NCI-H446 (cell line): ENCODE measurements around the gene PWP2.
"Not testable (repeated sequence)": the region's sequence is repeated elsewhere in the genome, so short reads cannot be mapped to it uniquely, and the experiment has no call there.

Experiments used
- DNase-seq, 2 experiments: peaks; one replicate each; lab custom pipeline; 2025; lab: John Stamatoyannopoulos, UW

PWP2 gene

DNA sequence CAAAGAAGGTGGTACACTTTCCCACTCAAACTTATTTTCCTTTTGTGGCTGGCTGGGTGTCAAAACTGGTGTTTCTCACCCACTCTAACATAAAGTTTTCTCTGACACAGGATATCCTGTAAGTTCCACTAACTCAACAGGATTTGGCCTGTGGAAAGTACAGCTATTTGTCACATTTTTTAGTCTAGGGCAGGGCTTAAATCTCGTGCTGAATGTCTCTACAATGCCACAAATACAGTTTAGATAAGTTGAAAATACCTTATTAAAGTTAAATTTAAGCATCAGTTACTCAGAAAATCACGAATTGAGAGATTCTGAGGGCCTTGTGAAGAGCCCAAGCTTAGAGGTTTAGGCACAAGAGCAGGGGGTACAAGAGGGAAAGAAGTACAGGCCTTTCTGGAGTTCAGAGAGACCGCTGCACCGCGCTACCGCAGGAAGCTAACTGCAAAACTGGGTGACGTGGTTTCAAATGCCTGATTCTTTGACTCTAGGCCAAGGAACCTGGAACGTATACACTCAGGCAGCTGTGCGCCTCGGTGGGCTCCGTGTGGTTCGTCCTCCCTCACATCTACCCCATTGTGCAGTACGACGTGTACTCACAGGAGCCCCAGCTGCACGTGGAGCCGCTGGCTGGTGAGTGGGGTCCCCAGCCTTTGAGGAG, 23.4 kb upstream of the PWP2 start:
- no peak for DNase-seq

DNA sequence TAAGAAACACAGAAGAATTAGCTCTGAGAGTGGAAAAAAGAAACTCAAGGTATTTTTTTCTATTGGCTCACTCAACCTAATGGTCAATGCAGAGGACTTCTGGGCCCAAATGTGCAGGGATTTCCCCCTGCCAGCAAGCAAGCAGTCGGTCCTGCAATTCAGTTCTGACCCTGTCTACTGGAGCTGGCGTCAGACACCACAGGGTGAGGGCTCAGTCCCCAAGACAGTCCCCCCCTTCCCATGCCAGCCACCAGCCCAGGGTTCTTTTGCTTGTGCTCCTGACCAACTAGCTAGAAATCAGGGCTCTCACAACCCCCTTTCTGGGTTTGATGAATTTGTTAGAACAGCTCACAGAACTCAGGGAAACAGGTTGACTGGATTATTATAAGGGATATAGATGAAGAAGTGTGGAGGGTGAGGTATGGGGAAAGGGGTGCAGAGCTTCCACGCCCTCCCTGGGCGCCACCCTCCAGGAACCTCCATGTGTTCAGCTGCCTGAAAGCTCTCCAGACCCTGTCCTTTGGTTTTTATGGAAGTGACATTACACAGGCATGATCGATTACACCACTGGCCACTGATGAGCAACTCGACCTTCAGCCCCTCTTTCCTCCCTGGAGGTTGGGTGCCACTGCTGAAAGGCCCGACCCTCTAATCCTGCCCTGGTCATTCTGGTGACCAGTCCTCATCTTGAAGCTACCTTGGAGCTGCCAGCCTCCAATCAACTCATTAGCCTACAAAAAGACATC, 22.5 kb upstream of the PWP2 start:
- DNase-seq = no peak

GRCh38 chr21:44085491-44086321, 21.5 kb upstream of the PWP2 start:
- DNase-seq = no peak

- no peak for DNase-seq
These were observed 20.4 kb upstream of the PWP2 start for GRCh38 chr21:44086636-44087425.

GRCh38 chr21:44087426-44088400, 19.5 kb upstream of the PWP2 start:
- DNase-seq = no peak

- DNase-seq = no peak
These were observed 18.8 kb upstream of the PWP2 start for GRCh38 chr21:44088401-44088780.

DNA sequence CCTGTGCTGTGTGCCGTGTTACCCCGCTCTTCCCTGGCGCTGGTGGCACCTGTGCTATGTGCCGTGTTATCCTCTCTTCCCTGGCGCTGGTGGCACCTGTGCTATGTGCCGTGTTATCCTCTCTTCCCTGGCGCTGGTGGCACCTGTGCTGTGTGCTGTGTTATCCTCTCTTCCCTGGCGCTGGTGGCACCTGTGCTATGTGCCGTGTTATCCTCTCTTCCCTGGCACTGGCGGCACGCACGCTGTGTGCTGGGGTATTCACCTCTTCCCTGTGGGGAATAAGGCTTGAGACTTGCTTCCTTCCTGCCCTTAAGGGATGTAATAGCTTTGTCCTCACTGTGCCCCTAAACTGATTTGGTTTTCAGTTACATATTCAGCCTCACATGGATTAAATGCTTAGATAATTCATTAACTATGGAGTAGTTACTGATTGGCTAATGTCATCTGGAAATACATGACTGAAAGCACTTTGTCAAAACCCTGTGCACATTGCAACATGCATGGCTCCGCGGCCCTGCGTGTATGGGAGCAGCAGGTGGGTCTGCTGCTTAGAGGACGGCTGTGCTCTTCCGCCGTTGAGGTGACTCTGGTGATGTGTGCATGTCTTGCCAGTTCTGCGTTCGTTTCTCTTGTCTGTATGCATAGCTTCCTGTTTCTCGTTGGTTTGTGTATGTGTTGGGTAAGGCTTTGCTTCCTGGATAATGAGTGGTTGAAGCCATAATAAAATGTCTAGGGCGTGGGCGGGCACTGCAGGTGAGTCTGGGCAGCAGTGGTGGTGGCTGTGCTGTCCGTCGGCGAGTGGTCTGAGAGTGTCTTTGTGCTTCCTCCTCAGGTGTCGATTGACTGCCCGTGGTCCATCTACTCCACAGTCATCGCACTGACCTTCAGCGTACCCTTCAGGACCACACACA, 17.9 kb upstream of the PWP2 start:
- no peak for DNase-seq

GRCh38 chr21:44090325-44090724, 16.9 kb upstream of the PWP2 start:
- DNase-seq = no peak

GRCh38 chr21:44092211-44092610, 15.0 kb upstream of the PWP2 start:
- no peak for DNase-seq

GRCh38 chr21:44093761-44094160, 13.4 kb upstream of the PWP2 start:
- DNase-seq = no peak

DNA sequence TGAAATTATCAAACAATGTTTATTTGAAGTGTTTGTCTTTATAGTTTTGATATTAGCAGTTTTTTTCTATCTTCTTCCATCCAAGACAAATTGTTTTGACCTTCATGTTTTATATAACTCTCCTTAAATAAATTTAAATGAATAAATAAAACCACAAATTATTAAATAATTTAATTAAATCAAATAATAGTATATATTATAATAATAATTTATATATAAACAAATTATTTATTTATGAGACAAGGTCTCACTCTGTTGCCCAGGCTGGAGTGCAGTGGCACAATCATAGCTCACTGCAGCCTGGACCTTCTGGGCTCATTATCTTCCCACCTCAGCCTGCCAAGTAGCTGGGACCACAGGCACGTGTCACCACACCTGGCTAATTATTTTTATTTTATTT, 12.4 kb upstream of the PWP2 start:
- DNase-seq = no peak

DNA sequence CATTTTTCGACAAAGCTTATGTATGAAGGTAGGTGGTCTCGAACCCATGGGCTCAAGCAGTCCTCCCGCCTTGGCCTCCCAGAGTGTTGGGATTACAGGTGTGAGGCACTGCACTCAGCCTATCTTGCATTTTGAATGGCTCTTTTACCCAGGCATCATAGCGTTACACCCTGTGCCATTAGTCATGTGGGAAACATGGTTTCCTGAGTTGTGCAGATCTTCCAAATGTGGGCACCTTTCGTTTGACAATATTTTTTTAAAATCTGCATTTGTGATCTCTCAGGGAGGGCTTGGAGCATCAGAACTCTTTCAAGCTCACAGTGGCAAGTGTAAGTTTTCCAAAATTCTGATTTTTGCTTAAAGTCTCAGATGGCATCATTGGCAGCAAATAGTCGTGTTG, 8.7 kb upstream of the PWP2 start:
- not testable (repeated sequence) for DNase-seq

DNA sequence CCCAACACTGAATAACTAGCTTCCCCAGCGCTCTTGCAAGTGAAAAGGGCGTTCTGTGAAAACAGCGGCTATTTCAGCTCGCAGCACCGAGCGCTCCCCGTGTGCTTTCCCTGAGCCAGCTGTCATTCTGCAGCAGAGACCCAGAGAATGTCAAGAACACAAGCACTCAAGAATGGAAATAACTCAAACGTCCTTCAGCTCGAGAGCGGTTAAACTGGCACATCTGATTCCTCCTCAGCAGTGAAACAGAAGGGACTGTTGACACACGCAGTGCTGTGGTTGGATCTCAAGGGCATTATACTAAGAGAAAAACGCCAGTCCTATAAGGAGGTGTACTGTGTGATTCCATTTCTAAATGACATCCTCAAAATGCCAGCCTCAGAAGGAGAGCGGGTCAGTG, 8.2 kb upstream of the PWP2 start:
- DNase-seq = not testable (repeated sequence)

- not testable (repeated sequence) for DNase-seq
These were observed 390 bp downstream of the PWP2 start for GRCh38 chr21:44107589-44107988.

- not testable (repeated sequence) for DNase-seq
These were observed 6.6 kb downstream of the PWP2 start for GRCh38 chr21:44113702-44114371.

GRCh38 chr21:44122131-44122530, 14.9 kb downstream of the PWP2 start:
- DNase-seq = not testable (repeated sequence)

DNA sequence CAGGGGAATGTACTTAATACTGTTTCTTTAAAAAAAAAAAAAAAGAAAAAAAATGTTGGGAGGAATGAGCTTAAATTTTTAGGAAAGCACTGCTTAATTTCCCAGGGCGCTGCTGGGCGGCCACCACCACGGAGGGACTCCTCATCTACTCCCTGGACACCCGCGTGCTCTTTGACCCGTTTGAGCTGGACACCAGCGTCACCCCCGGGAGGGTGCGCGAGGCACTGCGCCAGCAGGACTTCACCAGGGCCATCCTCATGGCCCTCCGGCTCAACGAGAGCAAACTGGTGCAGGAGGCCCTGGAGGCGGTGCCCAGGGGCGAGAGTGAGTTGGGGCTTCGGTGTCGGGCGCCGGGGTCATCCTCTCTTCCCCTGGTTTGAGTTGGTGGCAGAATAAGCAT, 20.6 kb downstream of the PWP2 start:
- not testable (repeated sequence) for DNase-seq

DNA sequence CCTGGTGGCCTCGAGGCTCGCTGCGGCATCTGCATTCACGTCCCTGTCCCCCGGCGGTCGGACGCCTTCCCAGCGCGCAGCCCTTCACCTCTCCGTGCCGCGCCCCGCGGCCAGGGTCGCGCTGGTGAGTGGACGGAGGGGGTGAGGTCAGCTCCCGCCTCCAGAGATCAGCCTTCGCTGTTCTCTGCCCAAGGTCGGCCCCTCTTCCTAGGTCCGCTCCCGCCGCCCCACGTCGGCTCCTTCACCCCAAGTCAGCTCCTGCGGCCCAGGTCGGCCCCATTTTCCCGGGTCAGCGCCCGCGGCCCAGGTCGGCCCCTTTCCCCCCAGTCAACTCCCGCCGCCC, 26.5 kb downstream of the PWP2 start:
- DNase-seq = not testable (repeated sequence)

DNA sequence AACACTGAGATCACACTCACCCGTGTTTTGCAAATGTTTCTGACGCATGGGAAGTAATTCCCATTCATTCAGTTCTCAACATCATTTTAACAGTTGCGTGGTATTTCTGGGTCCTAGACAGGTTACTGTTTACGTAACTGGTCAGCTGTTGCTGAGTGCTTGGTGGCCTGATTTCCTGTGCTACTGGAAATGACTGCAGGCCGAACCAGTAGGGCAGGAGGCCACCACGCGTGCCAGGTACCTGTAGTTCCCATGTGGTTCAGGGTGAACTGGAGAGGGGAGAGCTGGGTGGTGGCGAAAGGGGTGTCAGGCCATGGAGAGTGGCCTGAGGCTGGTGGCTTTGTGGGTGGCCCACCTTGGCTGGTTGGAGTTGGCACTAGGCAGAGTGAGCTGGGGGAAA, 27.5 kb downstream of the PWP2 start:
- not testable (repeated sequence) for DNase-seq
